Sigmoid colon (tissue), 7 donors: Measurements from ENCODE around the gene ZNF433. TPM values are rescaled to one million over a fixed set of nuclear protein-coding genes. Genes with fewer than 3 reads are reported as not detected.
A peak's percentile ranks its signal among the peaks of the same experiment; 100 is the strongest.

Experiments used
- DNase-seq: peaks from one replicate; pipeline ENCODE4 v3.0.0-alpha.2; 2019
- H3K27ac ChIP-seq, 4 donors: fragments of 200-600 bp; sonication (generic); one replicate each; pipeline ENCODE4 v1.5.1; 2016 to 2019; ENCODE audit warnings: mild to moderate bottlenecking in 1 of 4
- H3K27me3 ChIP-seq, 3 donors: fragments of 200-600 bp; sonication (generic); one replicate each; pipeline ENCODE4 v1.5.1; 2019; ENCODE audit warnings: mild to moderate bottlenecking in 1 of 3
- H3K36me3 ChIP-seq, 4 donors: fragments of 200-600 bp; sonication (generic); one replicate each; pipeline ENCODE4 v1.5.1; 2016 to 2019
- H3K4me1 ChIP-seq, 4 donors: fragments of 200-600 bp; sonication (generic); one replicate each; pipeline ENCODE4 v1.5.1; 2017 to 2019
- H3K4me3 ChIP-seq, 4 donors: fragments of 200-600 bp; sonication (generic); one replicate each; pipeline ENCODE4 v1.5.1; 2017 to 2019; ENCODE audit warnings: mild to moderate bottlenecking in 2 of 4, moderate library complexity in 1 of 4
- H3K9me3 ChIP-seq, 4 donors: fragments of 200-600 bp in 3 of 4; sonication (generic) in 3 of 4; one replicate each; pipeline versions ENCODE4 v1.5.1 to v1.6.1; 2013 to 2019
- EP300 ChIP-seq, 4 donors: sonication (generic); formaldehyde crosslinking; IDR thresholded peaks; one replicate each; pipeline ENCODE4 v1.6.1; 2017; ENCODE audit warnings: antibody characterized with exemption in 4 of 4
- POLR2A ChIP-seq, 2 donors: fragments of 450-650 bp; IDR thresholded peaks; one replicate each; pipeline ENCODE4 v1.6.1; 2016; ENCODE audit warnings: antibody characterized with exemption in 2 of 2, mild to moderate bottlenecking in 2 of 2, moderate library complexity in 2 of 2
- POLR2AphosphoS5 ChIP-seq, 4 donors: sonication (generic); formaldehyde crosslinking; IDR thresholded peaks; one replicate each; pipeline ENCODE4 v1.6.1; 2017; ENCODE audit warnings: antibody characterized with exemption in 4 of 4
- WGBS, 2 donors: extraction: QIAGEN DNeasy Blood & Tissue Kit; methylation state at CpG; one replicate each; pipeline ENCODE4 v1.1.7; 2013; 5-methylcytosine and 5-hydroxymethylcytosine counted together
- intact Hi-C: fragments of 100-400 bp; cut with DNase I; formaldehyde crosslinking; loops from one replicate; pipeline ENCODE4 v1.15.1; 2023
- polyA plus RNA-seq, 3 donors: library from polyadenylated mRNA; stranded (reverse); fragments of 200-250 nt; gene quantifications; one replicate each; pipeline ENCODE4 v1.2.3, GENCODE V29; 2013
- total RNA-seq, 4 donors: library from RNA; depleted of rRNA; stranded (reverse); fragments of >200 nt; gene quantifications; one replicate each; pipeline ENCODE4 v1.1.0, GENCODE V29; 2016
- TF ChIP-seq, protein P1 (sequence below), 4 experiments: fragments of 450-650 bp in 3 of 4; fragments of 200-600 bp in 1 of 4; IDR thresholded peaks; one replicate each; pipeline ENCODE4 v1.5.1; 2016 to 2019; ENCODE audit warnings: antibody characterized with exemption in 4 of 4, mild to moderate bottlenecking in 3 of 4, moderate library complexity in 2 of 4
- donor health status: healthy with polysubstance abuse.
- donor health status: Bipolar disorder and iron deficiency.
- donor health status: healthy.

The ZNF433 gene
- total and polyA plus RNA-seq, 7 donors = 1.2 to 16.9 (median 2.9) TPM

- TF ChIP-seq EP300 (IDR thresholded peaks at IDR 0.05) (peak in 1 of 4 donors; percentile 72), POLR2A (IDR thresholded peaks at IDR 0.05) (peak; percentile 93 to 96), POLR2AphosphoS5 (IDR thresholded peaks at IDR 0.05) (peak; percentile 94 to 98 (median 98))
- TF ChIP-seq, protein P1, sequence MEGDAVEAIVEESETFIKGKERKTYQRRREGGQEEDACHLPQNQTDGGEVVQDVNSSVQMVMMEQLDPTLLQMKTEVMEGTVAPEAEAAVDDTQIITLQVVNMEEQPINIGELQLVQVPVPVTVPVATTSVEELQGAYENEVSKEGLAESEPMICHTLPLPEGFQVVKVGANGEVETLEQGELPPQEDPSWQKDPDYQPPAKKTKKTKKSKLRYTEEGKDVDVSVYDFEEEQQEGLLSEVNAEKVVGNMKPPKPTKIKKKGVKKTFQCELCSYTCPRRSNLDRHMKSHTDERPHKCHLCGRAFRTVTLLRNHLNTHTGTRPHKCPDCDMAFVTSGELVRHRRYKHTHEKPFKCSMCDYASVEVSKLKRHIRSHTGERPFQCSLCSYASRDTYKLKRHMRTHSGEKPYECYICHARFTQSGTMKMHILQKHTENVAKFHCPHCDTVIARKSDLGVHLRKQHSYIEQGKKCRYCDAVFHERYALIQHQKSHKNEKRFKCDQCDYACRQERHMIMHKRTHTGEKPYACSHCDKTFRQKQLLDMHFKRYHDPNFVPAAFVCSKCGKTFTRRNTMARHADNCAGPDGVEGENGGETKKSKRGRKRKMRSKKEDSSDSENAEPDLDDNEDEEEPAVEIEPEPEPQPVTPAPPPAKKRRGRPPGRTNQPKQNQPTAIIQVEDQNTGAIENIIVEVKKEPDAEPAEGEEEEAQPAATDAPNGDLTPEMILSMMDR (IDR thresholded peaks at IDR 0.05) = no peak
- Histone ChIP-seq H3K36me3 (peaks cover 0 to 14% (median 0%) of the 10 kb centered on the region in 4 donors), H3K4me1 (peaks cover 0 to 20% (median 14%) of the 10 kb centered on the region in 4 donors), H3K9me3 (peaks cover 0 to 11% (median 1%) of the 10 kb centered on the region in 4 donors), H3K4me3 (peak within 1 kb of the TSS; percentile 66 to 81 (median 77)), H3K27me3 (no peaks in the 10 kb centered on the region), H3K27ac (peak within 1 kb of the TSS; percentile 91 to 95 (median 92))
- 2 to 3% methylated on average over 66 of the region's 66 CpGs for WGBS, 2 donors
- peak; percentile 98 for DNase-seq
- intact Hi-C loops = loop anchor here (5.0 kb wide), 1 partner anchor 268 kb away; the partner anchor contains the start of gene ZNF491
Observed at GRCh38 chr19:12064590-12065538, 29.4 kb upstream of the ZNF433 start, which contains the start of gene ZNF844. TSS of gene ZNF844 (plus strand) at chr19:12064731. CDS start at chr19:12064874, 143 bp downstream.

- no peak for DNase-seq
- TF ChIP-seq POLR2A (IDR thresholded peaks at IDR 0.05) = no peak
- TF ChIP-seq EP300 (IDR thresholded peaks at IDR 0.05) = no peak
- TF ChIP-seq, protein P1 (IDR thresholded peaks at IDR 0.05) = no peak
- no peak for TF ChIP-seq POLR2AphosphoS5 (IDR thresholded peaks at IDR 0.05)
- H3K9me3 ChIP-seq = no peaks in the 10 kb centered on the region
- WGBS, 2 donors = 80 to 84% methylated on average over 5 of the region's 5 CpGs
- intact Hi-C loops = loop anchor here (5.0 kb wide), 2 partner anchors 37 to 173 kb away; no protein-coding TSS in a partner anchor
- H3K27ac ChIP-seq = no peak overlapping the region
- H3K27me3 ChIP-seq = no peaks in the 10 kb centered on the region
- H3K36me3 ChIP-seq = no peaks in the 10 kb centered on the region
- no peak overlapping the region for H3K4me3 ChIP-seq
- H3K4me1 ChIP-seq = peaks cover 0 to 19% (median 14%) of the 10 kb centered on the region in 4 donors
Observed at GRCh38 chr19:12055784-12056183, 20.3 kb upstream of the ZNF433 start.

DNA sequence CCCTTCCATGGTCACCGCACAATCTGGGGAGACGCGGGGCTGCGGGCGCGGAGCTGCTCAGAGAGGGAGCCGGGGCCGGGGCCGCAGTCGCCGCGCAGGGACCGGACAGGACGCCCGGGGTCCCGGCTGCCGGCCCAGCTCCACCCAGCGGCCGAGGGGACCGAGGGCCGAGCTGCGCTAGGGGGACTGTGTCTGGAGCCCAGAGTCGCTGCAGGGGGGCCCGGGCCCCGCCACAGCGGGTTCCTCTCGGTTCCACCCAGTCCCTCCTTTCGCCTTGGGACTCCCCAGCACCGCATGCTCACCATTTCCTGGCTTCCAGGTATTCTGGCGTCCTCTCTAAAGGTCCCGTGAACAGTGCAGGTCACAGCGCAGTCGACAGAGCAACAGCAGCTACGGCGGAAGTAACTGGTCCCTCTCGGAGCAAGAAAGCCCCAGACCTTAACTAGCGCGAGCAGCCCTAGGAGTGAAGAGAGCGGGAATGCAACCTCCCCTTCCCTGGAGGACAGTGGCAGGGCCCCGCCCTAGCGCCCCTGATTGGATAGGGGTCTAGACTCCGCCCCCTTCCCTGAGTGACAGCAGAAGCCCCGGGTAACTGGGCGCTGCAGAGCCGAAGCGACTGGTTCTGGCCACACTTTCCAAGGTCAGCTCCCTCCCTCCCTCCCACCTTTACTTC is 17.2 kb upstream of the ZNF433 start, which contains the start of gene ZNF878:
TSS of gene ZNF878 (minus strand) at position 465 of the 673 bp plus-strand sequence. CDS start at position 305, 160 bp downstream.
- Histone ChIP-seq H3K4me3 (peak within 1 kb of the TSS; percentile 40 to 69 (median 62)), H3K36me3 (no peaks in the 10 kb centered on the region), H3K27me3 (no peaks in the 10 kb centered on the region), H3K27ac (peak within 1 kb of the TSS; percentile 70 to 79 (median 76)), H3K9me3 (no peaks in the 10 kb centered on the region), H3K4me1 (peaks cover 0 to 16% (median 11%) of the 10 kb centered on the region in 4 donors)
- DNase-seq = peak; percentile 95
- intact Hi-C loops = no loop called here
- TF ChIP-seq POLR2AphosphoS5 (IDR thresholded peaks at IDR 0.05) = peak; percentile 84 to 98 (median 88)
- TF ChIP-seq EP300 (IDR thresholded peaks at IDR 0.05) = no peak
- peak; percentile 55 for TF ChIP-seq POLR2A (IDR thresholded peaks at IDR 0.05)
- TF ChIP-seq, protein P1 (IDR thresholded peaks at IDR 0.05) = no peak
- WGBS, 2 donors = 0 to 1% methylated on average over 46 of the region's 46 CpGs

- Histone ChIP-seq H3K36me3 (no peaks in the 10 kb centered on the region), H3K4me1 (peaks cover 0 to 16% (median 11%) of the 10 kb centered on the region in 4 donors), H3K27ac (peak overlapping the region; percentile 70 to 79 (median 76)), H3K9me3 (no peaks in the 10 kb centered on the region), H3K4me3 (peak overlapping the region; percentile 40 to 69 (median 62)), H3K27me3 (no peaks in the 10 kb centered on the region)
- intact Hi-C loops = no loop called here
- DNase-seq = no peak
- WGBS, 2 donors = 1% methylated on average over 14 of the region's 14 CpGs
- TF ChIP-seq POLR2A (IDR thresholded peaks at IDR 0.05) (no peak), POLR2AphosphoS5 (IDR thresholded peaks at IDR 0.05) (peak in 1 of 4 donors; percentile 5), EP300 (IDR thresholded peaks at IDR 0.05) (no peak)
Observed at GRCh38 chr19:12052091-12052496, 16.6 kb upstream of the ZNF433 start.
